ENCODE measurements around the gene PARG.
"Not testable (repeated sequence)": the region's sequence is repeated elsewhere in the genome, so short reads cannot be mapped to it uniquely, and the experiment has no call there.

DNA sequence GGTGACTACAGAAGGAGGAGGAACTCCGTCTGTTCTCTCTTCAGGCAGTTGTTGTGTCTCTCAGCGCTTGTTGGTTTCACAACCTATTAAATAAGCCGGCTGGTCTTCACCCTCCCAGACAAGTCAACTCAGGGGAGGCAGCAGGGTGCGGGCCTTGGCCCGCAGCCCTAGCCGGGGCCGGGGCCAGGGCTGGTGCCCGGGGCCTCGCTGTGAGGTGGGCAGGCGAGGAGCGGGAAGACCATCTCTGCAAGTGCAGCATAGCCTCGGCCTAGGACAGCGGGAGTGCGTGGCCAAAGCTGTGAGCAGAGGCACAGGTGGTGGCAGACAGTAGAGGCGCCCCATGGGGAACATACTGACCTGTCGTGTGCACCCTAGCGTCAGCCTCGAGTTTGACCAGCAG is 46.5 kb upstream of the PARG start, which contains the start of gene AGAP6:
- TF ChIP-seq, protein P1, sequence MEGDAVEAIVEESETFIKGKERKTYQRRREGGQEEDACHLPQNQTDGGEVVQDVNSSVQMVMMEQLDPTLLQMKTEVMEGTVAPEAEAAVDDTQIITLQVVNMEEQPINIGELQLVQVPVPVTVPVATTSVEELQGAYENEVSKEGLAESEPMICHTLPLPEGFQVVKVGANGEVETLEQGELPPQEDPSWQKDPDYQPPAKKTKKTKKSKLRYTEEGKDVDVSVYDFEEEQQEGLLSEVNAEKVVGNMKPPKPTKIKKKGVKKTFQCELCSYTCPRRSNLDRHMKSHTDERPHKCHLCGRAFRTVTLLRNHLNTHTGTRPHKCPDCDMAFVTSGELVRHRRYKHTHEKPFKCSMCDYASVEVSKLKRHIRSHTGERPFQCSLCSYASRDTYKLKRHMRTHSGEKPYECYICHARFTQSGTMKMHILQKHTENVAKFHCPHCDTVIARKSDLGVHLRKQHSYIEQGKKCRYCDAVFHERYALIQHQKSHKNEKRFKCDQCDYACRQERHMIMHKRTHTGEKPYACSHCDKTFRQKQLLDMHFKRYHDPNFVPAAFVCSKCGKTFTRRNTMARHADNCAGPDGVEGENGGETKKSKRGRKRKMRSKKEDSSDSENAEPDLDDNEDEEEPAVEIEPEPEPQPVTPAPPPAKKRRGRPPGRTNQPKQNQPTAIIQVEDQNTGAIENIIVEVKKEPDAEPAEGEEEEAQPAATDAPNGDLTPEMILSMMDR (IDR thresholded peaks at IDR 0.05) = not testable (repeated sequence)
- TF ChIP-seq POLR2A (IDR thresholded peaks at IDR 0.05) = not testable (repeated sequence)
